ENCODE results near the gene EFCAB8.

EFCAB8 gene

GRCh38 chr20:33010674-33011449, 152.1 kb downstream of the EFCAB8 start:
- no peak for DNase-seq
